IMR-90 (cell line): Measurements from ENCODE around the gene PASD1. TPM values are rescaled to one million over a fixed set of nuclear protein-coding genes. Genes with fewer than 3 reads are reported as not detected.

Source experiments
- ATAC-seq: fragments of 200-7000 bp; cut with Tn5 transposase; 2 replicates; pipeline ENCODE4 v1.9.1; 2020; ENCODE audit warnings: low read depth, mild to moderate bottlenecking, moderate library complexity
- BruUV-seq: library from RNA; stranded (reverse); fragments of 400-500 nt; replicated peaks from 2 replicates; lab custom pipeline; 2021; lab: Mats Ljungman, UMichigan
- CTCF ChIA-PET: fragments of 300-600 bp; formaldehyde crosslinking; extraction: SDS; loops from one replicate; lab custom pipeline; 2021; ENCODE audit warnings: antibody characterized with exemption; lab: Yijun Ruan, JAX
- POLR2A ChIA-PET: fragments of 300-600 bp; sonication (Branson Sonifier 250); formaldehyde crosslinking; loops from one replicate; lab custom pipeline; 2022; ENCODE audit warnings: antibody characterized with exemption; ENCODE audit not compliant: unreplicated experiment; lab: Charles Lee
- DNase-seq: peaks from one replicate; pipeline ENCODE4 v3.0.0; 2013
- H2AFZ ChIP-seq: replicated peaks from 2 replicates; pipeline ENCODE3; 2013; ENCODE audit warnings: low read length, mild to moderate bottlenecking; ENCODE audit not compliant: poor library complexity
- H2AK5ac ChIP-seq: 2 replicates; pipeline ENCODE4 v1.6.1; 2013; ENCODE audit warnings: low read depth, low read length, inconsistent platforms
- H2AK9ac ChIP-seq: replicated peaks from 2 replicates; pipeline ENCODE3; 2013; ENCODE audit warnings: mild to moderate bottlenecking, low read depth, low read length, moderate library complexity; ENCODE audit not compliant: poor library complexity
- H2BK120ac ChIP-seq: 2 replicates; pipeline ENCODE4 v1.6.1; 2013; ENCODE audit warnings: low read depth, low read length, inconsistent platforms
- H2BK15ac ChIP-seq: 3 replicates; pipeline ENCODE4 v1.6.1; 2013; ENCODE audit warnings: low read depth, low read length, inconsistent platforms
- H2BK20ac ChIP-seq: 2 replicates; pipeline ENCODE4 v1.6.1; 2013; ENCODE audit warnings: low read depth, mild to moderate bottlenecking, inconsistent platforms, low read length, moderate library complexity
- H2BK5ac ChIP-seq: 2 replicates; pipeline ENCODE4 v1.6.1; 2013; ENCODE audit warnings: mild to moderate bottlenecking, low read depth, low read length, inconsistent platforms; ENCODE audit not compliant: poor library complexity, severe bottlenecking
- H3K14ac ChIP-seq: replicated peaks from 2 replicates; pipeline ENCODE4 v1.6.1; 2013; ENCODE audit warnings: low read depth, low read length, inconsistent platforms
- H3K18ac ChIP-seq: 2 replicates; pipeline ENCODE4 v1.6.1; 2013; ENCODE audit warnings: low read depth, low read length, control low read depth
- H3K23ac ChIP-seq: 2 replicates; pipeline ENCODE4 v1.6.1; 2013; ENCODE audit warnings: low read depth, low read length, inconsistent platforms
- H3K27ac ChIP-seq: 2 replicates; pipeline ENCODE4 v1.5.1; 2013; ENCODE audit warnings: mild to moderate bottlenecking, control low read depth, low read length; ENCODE audit not compliant: insufficient read depth
- H3K27me3 ChIP-seq: 2 replicates; pipeline ENCODE4 v1.6.1; 2013; ENCODE audit warnings: low read length; ENCODE audit not compliant: control insufficient read depth, insufficient read depth
- H3K36me3 ChIP-seq: 2 replicates; pipeline ENCODE4 v1.6.1; 2013; ENCODE audit warnings: low read length, mixed read lengths; ENCODE audit not compliant: control insufficient read depth, insufficient read depth
- H3K4ac ChIP-seq: 2 replicates; pipeline ENCODE4 v1.6.1; 2013; ENCODE audit warnings: low read depth, low read length, inconsistent platforms
- H3K4me1 ChIP-seq: 2 replicates; pipeline ENCODE4 v1.6.1; 2013; ENCODE audit warnings: low read length, mixed read lengths; ENCODE audit not compliant: control insufficient read depth, insufficient read depth
- H3K4me2 ChIP-seq: 2 replicates; pipeline ENCODE4 v1.6.1; 2013; ENCODE audit warnings: low read depth, mild to moderate bottlenecking, control low read depth, low read length, moderate library complexity
- H3K4me3 ChIP-seq: 2 replicates; pipeline ENCODE4 v1.5.1; 2013; ENCODE audit warnings: low read depth, mild to moderate bottlenecking, control low read depth, low read length, moderate library complexity; ENCODE audit not compliant: insufficient read depth
- H3K56ac ChIP-seq: 2 replicates; pipeline ENCODE4 v1.6.1; 2013; ENCODE audit warnings: low read length, inconsistent platforms; ENCODE audit not compliant: insufficient read depth; ENCODE audit errors: extremely low read depth
- H3K79me1 ChIP-seq, 2 experiments: 2 replicates each; pipeline ENCODE4 v1.6.1; 2013; ENCODE audit warnings: low read length in 2 of 2, inconsistent platforms in 1 of 2, low read depth in 1 of 2
- H3K9ac ChIP-seq: 2 replicates; pipeline ENCODE4 v1.6.1; 2013; ENCODE audit warnings: low read depth, low read length, control low read depth
- H3K9me1 ChIP-seq: 2 replicates; pipeline ENCODE4 v1.6.1; 2013; ENCODE audit warnings: low read length, inconsistent platforms; ENCODE audit not compliant: insufficient read depth
- H3K9me3 ChIP-seq: 2 replicates; pipeline ENCODE4 v1.6.1; 2013; ENCODE audit warnings: low read length; ENCODE audit not compliant: control insufficient read depth, insufficient read depth
- H4K20me1 ChIP-seq: 2 replicates; pipeline ENCODE4 v1.6.1; 2013; ENCODE audit warnings: low read length, inconsistent platforms; ENCODE audit not compliant: insufficient read depth
- H4K5ac ChIP-seq: 2 replicates; pipeline ENCODE4 v1.6.1; 2013; ENCODE audit warnings: mild to moderate bottlenecking, low read depth, low read length, control low read depth
- H4K8ac ChIP-seq, 2 experiments: 2 replicates each; pipeline ENCODE4 v1.6.1; 2013; ENCODE audit warnings: low read depth in 2 of 2, low read length in 2 of 2, control low read depth in 1 of 2, inconsistent platforms in 1 of 2
- H4K91ac ChIP-seq: 2 replicates; pipeline ENCODE4 v1.6.1; 2013; ENCODE audit warnings: low read depth, low read length, inconsistent platforms; ENCODE audit not compliant: insufficient read depth
- BHLHE40 ChIP-seq: fragments of 150-350 bp; IDR thresholded peaks from 2 replicates; pipeline ENCODE4 v1.6.1; 2016; ENCODE audit warnings: mild to moderate bottlenecking, low read depth, low read length
- CEBPB ChIP-seq: IDR thresholded peaks from 2 replicates; pipeline ENCODE4 v1.6.1; 2012; ENCODE audit warnings: low read depth, low read length, improper control_type of control experiment
- CHD1 ChIP-seq: IDR thresholded peaks from 2 replicates; pipeline ENCODE4 v1.6.1; 2012; ENCODE audit warnings: low read depth, low read length, improper control_type of control experiment
- CTCF ChIP-seq: conservative IDR thresholded peaks from 2 replicates; pipeline ENCODE4 v1.5.1; 2012; ENCODE audit warnings: mild to moderate bottlenecking, low read depth, low read length, improper control_type of control experiment
- ELK1 ChIP-seq: fragments of 150-350 bp; IDR thresholded peaks from 2 replicates; pipeline ENCODE4 v1.6.1; 2016; ENCODE audit warnings: low read depth, mild to moderate bottlenecking, low read length, moderate library complexity, borderline replicate concordance
- FOS ChIP-seq: fragments of 150-350 bp; IDR thresholded peaks from 2 replicates; pipeline ENCODE4 v1.6.1; 2016; ENCODE audit warnings: low read depth, low read length
- MAFK ChIP-seq: IDR thresholded peaks from 2 replicates; pipeline ENCODE4 v1.6.1; 2012; ENCODE audit warnings: low read depth, low read length, improper control_type of control experiment
- MAZ ChIP-seq: IDR thresholded peaks from 2 replicates; pipeline ENCODE4 v1.6.1; 2012; ENCODE audit warnings: low read depth, mild to moderate bottlenecking, low read length, improper control_type of control experiment, moderate library complexity, borderline replicate concordance
- MXI1 ChIP-seq: IDR thresholded peaks from 2 replicates; pipeline ENCODE4 v1.6.1; 2012; ENCODE audit warnings: low read depth, mild to moderate bottlenecking, low read length, moderate library complexity, borderline replicate concordance
- NFE2L2 ChIP-seq: fragments of 150-350 bp; IDR thresholded peaks from 2 replicates; pipeline ENCODE4 v1.6.1; 2016; ENCODE audit warnings: low read depth, mild to moderate bottlenecking, low read length
- POLR2A ChIP-seq: IDR thresholded peaks from 2 replicates; pipeline ENCODE4 v1.6.1; 2012; ENCODE audit warnings: mild to moderate bottlenecking, low read depth, low read length
- RAD21 ChIP-seq: IDR thresholded peaks from 2 replicates; pipeline ENCODE4 v1.6.1; 2012; ENCODE audit warnings: low read length, improper control_type of control experiment
- RCOR1 ChIP-seq: IDR thresholded peaks from 2 replicates; pipeline ENCODE4 v1.6.1; 2012; ENCODE audit warnings: mild to moderate bottlenecking, low read length, improper control_type of control experiment; ENCODE audit not compliant: insufficient replicate concordance
- RFX5 ChIP-seq: IDR thresholded peaks from 2 replicates; pipeline ENCODE4 v1.8.0; 2012; ENCODE audit warnings: low read depth, mild to moderate bottlenecking, low read length, moderate library complexity
- SMC3 ChIP-seq: fragments of 150-350 bp; IDR thresholded peaks from 2 replicates; pipeline ENCODE4 v1.6.1; 2016; ENCODE audit warnings: low read depth, mild to moderate bottlenecking, antibody characterized with exemption, low read length, moderate library complexity
- dilution Hi-C: fragments of 300-500 bp; cut with HindIII; formaldehyde crosslinking; loops from one replicate; pipeline ENCODE4 v1.14.3; 2018; ENCODE audit warnings: low sequenced_read_pairs; ENCODE audit not compliant: unreplicated experiment
- in situ Hi-C: fragments of 300-500 bp; cut with MboI; formaldehyde crosslinking; loops from 3 replicates; pipeline ENCODE4 v1.14.3; 2019; ENCODE audit warnings: low sequenced_read_pairs, inconsistent platforms, mixed read lengths
- intact Hi-C: fragments of 100-400 bp; cut with micrococcal nuclease; formaldehyde crosslinking; loops from 2 replicates; pipeline ENCODE4 v1.10.0; 2022
- polyA plus RNA-seq, 3 experiments: library from polyadenylated mRNA; depleted of rRNA; stranded (reverse); fragments of >200 nt; gene quantifications; 2 replicates each; pipeline ENCODE4 v1.2.3, GENCODE V29; 2012; ENCODE audit warnings: low replicate concordance in 1 of 3
- total RNA-seq: library from RNA; depleted of rRNA; stranded (reverse); fragments of >200 nt; gene quantifications from 2 replicates; pipeline ENCODE4 v1.2.3, GENCODE V29; 2012
- TF ChIP-seq, protein P1 (sequence below): fragments of 150-350 bp; IDR thresholded peaks from 2 replicates; pipeline ENCODE4 v1.6.1; 2017; ENCODE audit warnings: mild to moderate bottlenecking, antibody characterized with exemption, low read length, low read depth

The PASD1 gene
- total and polyA plus RNA-seq, 2 of the 4 experiments (the other 2 are of a cell fraction): not detected

DNA sequence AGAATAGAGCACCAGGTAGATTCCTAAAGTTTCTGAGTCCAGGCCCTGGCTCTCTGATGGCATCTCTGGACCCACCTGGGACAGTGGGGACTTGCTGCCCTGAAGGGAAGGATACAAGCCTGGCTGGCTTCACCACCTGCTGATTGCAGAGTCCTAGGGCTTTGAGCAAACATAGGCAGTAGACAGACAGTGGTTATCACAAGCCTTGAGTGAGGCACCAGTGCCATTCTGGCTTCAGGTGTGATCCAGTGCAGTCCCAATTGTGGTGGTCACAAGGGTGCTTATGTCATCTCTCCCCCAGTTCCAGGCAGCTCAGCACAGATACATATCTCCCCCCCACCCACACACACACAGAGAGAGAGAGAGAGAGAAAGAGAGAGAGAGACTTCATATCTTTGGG, 125.2 kb downstream of the PASD1 start:
- ATAC-seq (no peak), DNase-seq (no peak)
- H3K27ac ChIP-seq: no peak overlapping the region
- H3K23ac ChIP-seq: no peak overlapping the region
- no peaks in the 10 kb centered on the region for H3K27me3 ChIP-seq
- no peak overlapping the region for H2AK5ac ChIP-seq
- H3K9me1 ChIP-seq: no peaks in the 10 kb centered on the region
- no peak overlapping the region for H4K91ac ChIP-seq
- H4K8ac ChIP-seq: no peak overlapping the region
- H3K36me3 ChIP-seq: no peaks in the 10 kb centered on the region
- H3K79me1 ChIP-seq: no peaks in the 10 kb centered on the region
- ChIA-PET CTCF (no interaction called here), POLR2A (no interaction called here)
- no peak overlapping the region for H3K9ac ChIP-seq
- no peak overlapping the region for H2AK9ac ChIP-seq
- no peak for TF ChIP-seq MAFK
- TF ChIP-seq RCOR1: no peak
- TF ChIP-seq, protein P1, sequence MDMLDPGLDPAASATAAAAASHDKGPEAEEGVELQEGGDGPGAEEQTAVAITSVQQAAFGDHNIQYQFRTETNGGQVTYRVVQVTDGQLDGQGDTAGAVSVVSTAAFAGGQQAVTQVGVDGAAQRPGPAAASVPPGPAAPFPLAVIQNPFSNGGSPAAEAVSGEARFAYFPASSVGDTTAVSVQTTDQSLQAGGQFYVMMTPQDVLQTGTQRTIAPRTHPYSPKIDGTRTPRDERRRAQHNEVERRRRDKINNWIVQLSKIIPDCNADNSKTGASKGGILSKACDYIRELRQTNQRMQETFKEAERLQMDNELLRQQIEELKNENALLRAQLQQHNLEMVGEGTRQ: no peak
- TF ChIP-seq MXI1: no peak
- no peak for TF ChIP-seq CTCF
- TF ChIP-seq NFE2L2: no peak
- TF ChIP-seq SMC3: no peak
- no peak for TF ChIP-seq ELK1
- no peak for TF ChIP-seq BHLHE40
- TF ChIP-seq FOS: no peak
- no peak for TF ChIP-seq POLR2A
- TF ChIP-seq MAZ: no peak
- TF ChIP-seq RFX5: no peak
- TF ChIP-seq CEBPB: no peak
- no peak for TF ChIP-seq CHD1
- no peak for TF ChIP-seq RAD21
- no TSS peak for BruUV-seq
- H3K14ac ChIP-seq: no peak overlapping the region
- no peak overlapping the region for H3K18ac ChIP-seq
- peaks cover 10% of the 10 kb centered on the region; the same call in 1 of the 2 replicates for H3K9me3 ChIP-seq
- no peak overlapping the region for H4K5ac ChIP-seq
- intact Hi-C loops (no loop called here), in situ Hi-C loops (loop anchor here (25.0 kb wide), 1 partner anchor 526 kb away; no protein-coding TSS in a partner anchor), dilution Hi-C loops (no loop called here)
- H3K4me3 ChIP-seq: no peak overlapping the region
- no peak overlapping the region for H2AFZ ChIP-seq
- H2BK5ac ChIP-seq: no peak overlapping the region
- H2BK15ac ChIP-seq: no peak overlapping the region
- no peaks in the 10 kb centered on the region for H3K4me1 ChIP-seq
- no peak overlapping the region for H2BK20ac ChIP-seq
- H4K20me1 ChIP-seq: no peaks in the 10 kb centered on the region
- H3K4me2 ChIP-seq: no peak overlapping the region
- H3K56ac ChIP-seq: no peak overlapping the region
- no peak overlapping the region for H3K4ac ChIP-seq
- no peak overlapping the region for H2BK120ac ChIP-seq
